Smooth muscle cell (in vitro differentiated cells): ENCODE measurements around the gene ZBED4. TPM values are rescaled to one million over a fixed set of nuclear protein-coding genes. Genes with fewer than 3 reads are reported as not detected.

Experiments
- DNase-seq: peaks from one replicate; lab custom pipeline; 2025; ENCODE audit not compliant: unreplicated experiment; lab: John Stamatoyannopoulos, UW
- H2AFZ ChIP-seq: fragments of 200-600 bp; sonication (generic); 2 replicates; pipeline ENCODE4 v1.6.0; 2016; ENCODE audit warnings: antibody characterized with exemption, low read depth, mild to moderate bottlenecking
- H3F3A ChIP-seq: fragments of 200-600 bp; sonication (generic); 2 replicates; pipeline ENCODE4 v1.6.0; 2017; ENCODE audit warnings: antibody characterized with exemption, low read depth
- H3K27ac ChIP-seq: fragments of 200-600 bp; sonication (generic); 2 replicates; pipeline ENCODE4 v1.5.1; 2016; ENCODE audit warnings: low read depth, mild to moderate bottlenecking
- H3K27me3 ChIP-seq: fragments of 200-600 bp; sonication (generic); 2 replicates; pipeline ENCODE4 v1.6.1; 2016; ENCODE audit warnings: low read depth, mild to moderate bottlenecking
- H3K36me3 ChIP-seq: fragments of 200-600 bp; sonication (generic); 2 replicates; pipeline ENCODE4 v1.5.1; 2016; ENCODE audit warnings: low read depth
- H3K4me1 ChIP-seq: fragments of 200-600 bp; sonication (generic); 2 replicates; pipeline ENCODE4 v1.5.1; 2016; ENCODE audit warnings: low read depth
- H3K4me2 ChIP-seq: fragments of 200-600 bp; sonication (generic); 2 replicates; pipeline ENCODE4 v1.6.0; 2016; ENCODE audit warnings: mild to moderate bottlenecking
- H3K4me3 ChIP-seq: fragments of 200-600 bp; sonication (generic); 2 replicates; pipeline ENCODE4 v1.5.1; 2016; ENCODE audit warnings: mild to moderate bottlenecking
- H3K79me2 ChIP-seq: fragments of 200-600 bp; sonication (generic); 2 replicates; pipeline ENCODE4 v1.6.0; 2016; ENCODE audit warnings: low read depth, mild to moderate bottlenecking
- H3K9ac ChIP-seq: fragments of 200-600 bp; sonication (generic); 2 replicates; pipeline ENCODE4 v1.6.0; 2016; ENCODE audit warnings: low read depth
- H3K9me3 ChIP-seq: fragments of 200-600 bp; sonication (generic); replicated peaks from 2 replicates; pipeline ENCODE4 v1.5.1; 2016; ENCODE audit warnings: low read depth
- H4K20me1 ChIP-seq: fragments of 200-600 bp; sonication (generic); 2 replicates; pipeline ENCODE4 v1.6.0; 2016; ENCODE audit warnings: low read depth
- CTCF ChIP-seq: fragments of 200-600 bp; sonication (generic); IDR thresholded peaks from 2 replicates; pipeline ENCODE4 v1.5.1; 2017; ENCODE audit warnings: borderline replicate concordance, mild to moderate bottlenecking, antibody characterized with exemption; ENCODE audit not compliant: insufficient read depth, poor library complexity, severe bottlenecking
- WGBS: methylation state at CpG from one replicate; pipeline ENCODE4 v1.1.7; 2016; ENCODE audit warnings: low lambda C conversion rate; 5-methylcytosine and 5-hydroxymethylcytosine counted together
- polyA plus RNA-seq: library from polyadenylated mRNA; unstranded; fragments of >200 nt; fragmentation: Nextera tagmentation; extraction: Ambion mirVana; gene quantifications from 2 replicates; pipeline ENCODE4 v1.2.1, GENCODE V29; 2016
- total RNA-seq: library from RNA; depleted of rRNA; stranded (reverse); fragments of >200 nt; gene quantifications from 2 replicates; pipeline ENCODE4 v1.2.3, GENCODE V29; 2014

ZBED4 gene
- total and polyA plus RNA-seq, 2 experiments from 2014 or later, result 12.1 to 16.6 TPM

DNA sequence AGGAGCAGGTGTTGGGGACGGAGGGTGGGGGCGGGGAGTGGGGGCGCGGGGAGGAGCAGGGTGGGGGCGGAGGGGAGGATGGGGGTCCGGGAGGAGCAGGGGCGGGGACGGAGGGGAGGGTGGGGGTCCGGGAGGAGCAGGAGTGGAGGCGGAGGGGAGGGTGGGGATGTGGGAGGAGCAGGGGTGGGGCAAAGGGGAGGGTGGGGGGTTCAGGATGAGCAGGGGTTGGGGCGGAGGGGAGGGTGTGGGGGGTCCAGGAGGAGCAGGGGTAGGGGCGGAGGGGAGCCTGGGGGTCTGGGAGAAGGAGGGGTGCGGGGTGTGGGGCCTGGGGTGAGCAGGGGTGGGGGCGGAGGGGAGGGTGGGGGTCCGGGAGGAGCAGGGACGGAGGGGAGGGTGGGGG is 81.9 kb downstream of the ZBED4 start:
- Histone ChIP-seq H3K79me2 (no peaks in the 10 kb centered on the region), H3K4me1 (peaks cover 7% of the 10 kb centered on the region), H3K27me3 (no peaks in the 10 kb centered on the region), H3K9me3 (no peaks in the 10 kb centered on the region), H4K20me1 (no peaks in the 10 kb centered on the region), H3K9ac (no peak overlapping the region), H3F3A (no peaks in the 10 kb centered on the region), H3K36me3 (no peaks in the 10 kb centered on the region), H3K4me2 (peak overlapping the region; percentile 86), H2AFZ (no peak overlapping the region), H3K4me3 (peak overlapping the region; percentile 37), H3K27ac (no peak overlapping the region)
- no CpG with 5 or more reads among the region's 16 CpGs for WGBS
- no peak for TF ChIP-seq CTCF
- no peak for DNase-seq

DNA sequence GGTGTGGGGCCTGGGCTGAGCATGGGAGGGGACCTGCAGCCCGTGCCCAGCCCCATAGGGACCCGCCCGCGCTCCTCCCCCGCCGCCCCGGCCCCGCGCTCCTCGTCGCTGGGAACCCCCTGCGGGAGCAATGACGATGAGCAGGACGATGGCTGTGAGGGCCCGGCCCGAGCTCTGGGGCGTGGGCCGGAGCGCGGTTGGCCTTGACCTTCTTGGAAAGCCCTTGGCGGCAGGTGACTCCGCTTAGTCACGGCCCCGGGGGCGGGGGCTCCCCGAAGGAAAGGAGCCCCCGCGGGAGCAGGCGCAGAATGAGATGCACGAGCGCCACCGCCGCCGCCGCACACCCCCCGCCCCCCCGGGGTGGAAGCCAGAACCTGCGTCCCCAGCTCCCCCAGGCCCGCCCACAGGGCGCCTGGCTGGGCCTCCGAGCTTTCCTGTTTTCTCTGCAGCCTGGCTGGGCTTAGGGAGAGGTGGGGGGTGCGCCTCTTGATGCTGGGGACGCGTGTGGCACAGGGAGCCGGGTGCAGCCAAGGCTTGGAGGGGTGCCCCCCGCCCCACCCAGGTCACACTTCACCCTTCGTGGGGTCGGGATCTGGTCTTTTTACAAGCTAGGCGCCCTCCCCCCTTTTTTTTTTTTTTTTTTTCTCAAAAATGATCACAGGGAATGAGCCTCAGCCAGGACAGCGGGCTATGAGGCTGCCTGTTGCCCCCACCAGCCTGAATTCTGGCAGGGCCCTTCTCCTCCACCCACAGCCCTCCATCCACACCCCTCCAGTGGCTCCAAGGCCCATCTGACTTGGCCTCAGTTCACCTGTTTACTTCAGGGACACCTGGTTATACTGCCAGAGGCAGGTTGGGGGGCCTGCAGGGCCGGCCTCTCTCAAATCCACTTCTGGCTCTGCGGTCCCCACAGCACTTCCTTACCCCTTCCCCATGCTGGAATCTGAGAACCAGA is 82.7 kb downstream of the ZBED4 start:
- DNase-seq, result peak; percentile 78
- peak overlapping the region; percentile 37 for H3K4me3 ChIP-seq

GRCh38 chr22:49936973-49937757 is 83.5 kb downstream of the ZBED4 start:
- Histone ChIP-seq H3K9me3 (no peaks in the 10 kb centered on the region), H4K20me1 (no peaks in the 10 kb centered on the region), H3K4me1 (peaks cover 7% of the 10 kb centered on the region), H2AFZ (no peak overlapping the region), H3K36me3 (no peaks in the 10 kb centered on the region), H3F3A (no peaks in the 10 kb centered on the region), H3K79me2 (no peaks in the 10 kb centered on the region), H3K27me3 (no peaks in the 10 kb centered on the region), H3K9ac (no peak overlapping the region), H3K27ac (peak overlapping the region; percentile 6), H3K4me2 (peak overlapping the region; percentile 86), H3K4me3 (no peak overlapping the region)
- DNase-seq, result no peak
- no peak for TF ChIP-seq CTCF
- 71% methylated on average over 20 of the region's 21 CpGs for WGBS

More for the DNA sequence above, 82.7 kb downstream of the ZBED4 start:
- 16% methylated on average over 24 of the region's 52 CpGs for WGBS
- H3K4me1 ChIP-seq, result peaks cover 7% of the 10 kb centered on the region
- no peaks in the 10 kb centered on the region for H4K20me1 ChIP-seq
- H3K27me3 ChIP-seq, result no peaks in the 10 kb centered on the region
- no peak overlapping the region for H3K9ac ChIP-seq
- no peak for TF ChIP-seq CTCF
- peak overlapping the region; percentile 86 for H3K4me2 ChIP-seq
- H3K27ac ChIP-seq, result peak overlapping the region; percentile 6
- no peaks in the 10 kb centered on the region for H3F3A ChIP-seq
- no peaks in the 10 kb centered on the region for H3K79me2 ChIP-seq
- H2AFZ ChIP-seq, result no peak overlapping the region
- H3K36me3 ChIP-seq, result no peaks in the 10 kb centered on the region
- H3K9me3 ChIP-seq, result no peaks in the 10 kb centered on the region
